Smooth muscle cell (in vitro differentiated cells): ENCODE results near the gene MEF2A. TPM values are rescaled to one million over a fixed set of nuclear protein-coding genes. Genes with fewer than 3 reads are reported as not detected.

Experiments
- DNase-seq: peaks from one replicate; lab custom pipeline; 2025; ENCODE audit not compliant: unreplicated experiment; lab: John Stamatoyannopoulos, UW
- H2AFZ ChIP-seq: fragments of 200-600 bp; sonication (generic); 2 replicates; pipeline ENCODE4 v1.6.0; 2016; ENCODE audit warnings: antibody characterized with exemption, low read depth, mild to moderate bottlenecking
- H3F3A ChIP-seq: fragments of 200-600 bp; sonication (generic); 2 replicates; pipeline ENCODE4 v1.6.0; 2017; ENCODE audit warnings: antibody characterized with exemption, low read depth
- H3K27ac ChIP-seq: fragments of 200-600 bp; sonication (generic); 2 replicates; pipeline ENCODE4 v1.5.1; 2016; ENCODE audit warnings: low read depth, mild to moderate bottlenecking
- H3K27me3 ChIP-seq: fragments of 200-600 bp; sonication (generic); 2 replicates; pipeline ENCODE4 v1.6.1; 2016; ENCODE audit warnings: low read depth, mild to moderate bottlenecking
- H3K36me3 ChIP-seq: fragments of 200-600 bp; sonication (generic); 2 replicates; pipeline ENCODE4 v1.5.1; 2016; ENCODE audit warnings: low read depth
- H3K4me1 ChIP-seq: fragments of 200-600 bp; sonication (generic); 2 replicates; pipeline ENCODE4 v1.5.1; 2016; ENCODE audit warnings: low read depth
- H3K4me2 ChIP-seq: fragments of 200-600 bp; sonication (generic); 2 replicates; pipeline ENCODE4 v1.6.0; 2016; ENCODE audit warnings: mild to moderate bottlenecking
- H3K4me3 ChIP-seq: fragments of 200-600 bp; sonication (generic); 2 replicates; pipeline ENCODE4 v1.5.1; 2016; ENCODE audit warnings: mild to moderate bottlenecking
- H3K79me2 ChIP-seq: fragments of 200-600 bp; sonication (generic); 2 replicates; pipeline ENCODE4 v1.6.0; 2016; ENCODE audit warnings: low read depth, mild to moderate bottlenecking
- H3K9ac ChIP-seq: fragments of 200-600 bp; sonication (generic); 2 replicates; pipeline ENCODE4 v1.6.0; 2016; ENCODE audit warnings: low read depth
- H3K9me3 ChIP-seq: fragments of 200-600 bp; sonication (generic); replicated peaks from 2 replicates; pipeline ENCODE4 v1.5.1; 2016; ENCODE audit warnings: low read depth
- H4K20me1 ChIP-seq: fragments of 200-600 bp; sonication (generic); 2 replicates; pipeline ENCODE4 v1.6.0; 2016; ENCODE audit warnings: low read depth
- CTCF ChIP-seq: fragments of 200-600 bp; sonication (generic); IDR thresholded peaks from 2 replicates; pipeline ENCODE4 v1.5.1; 2017; ENCODE audit warnings: borderline replicate concordance, mild to moderate bottlenecking, antibody characterized with exemption; ENCODE audit not compliant: insufficient read depth, poor library complexity, severe bottlenecking
- WGBS: methylation state at CpG from one replicate; pipeline ENCODE4 v1.1.7; 2016; ENCODE audit warnings: low lambda C conversion rate; 5-methylcytosine and 5-hydroxymethylcytosine counted together
- polyA plus RNA-seq: library from polyadenylated mRNA; unstranded; fragments of >200 nt; fragmentation: Nextera tagmentation; extraction: Ambion mirVana; gene quantifications from 2 replicates; pipeline ENCODE4 v1.2.1, GENCODE V29; 2016
- total RNA-seq: library from RNA; depleted of rRNA; stranded (reverse); fragments of >200 nt; gene quantifications from 2 replicates; pipeline ENCODE4 v1.2.3, GENCODE V29; 2014

Gene MEF2A
- total and polyA plus RNA-seq, 2 experiments from 2014 or later: 12.3 to 75.8 TPM

- no peaks in the 10 kb centered on the region for H3K36me3 ChIP-seq
- no peak overlapping the region for H3K4me2 ChIP-seq
- peaks cover 3% of the 10 kb centered on the region for H3F3A ChIP-seq
- no peak overlapping the region for H2AFZ ChIP-seq
- H3K4me3 ChIP-seq: no peak overlapping the region
- TF ChIP-seq CTCF: no peak
- 66% methylated on average over 1 of the region's 1 CpG for WGBS
- no peaks in the 10 kb centered on the region for H3K79me2 ChIP-seq
- no peak for DNase-seq
- H3K4me1 ChIP-seq: no peaks in the 10 kb centered on the region
- H3K9me3 ChIP-seq: no peaks in the 10 kb centered on the region
- no peak overlapping the region for H3K27ac ChIP-seq
- no peak overlapping the region for H3K9ac ChIP-seq
- no peaks in the 10 kb centered on the region for H4K20me1 ChIP-seq
- peaks cover 5% of the 10 kb centered on the region for H3K27me3 ChIP-seq
These were observed 27.5 kb upstream of the MEF2A start for GRCh38 chr15:99538261-99538660.

- no peak overlapping the region for H3K4me2 ChIP-seq
- no peak overlapping the region for H3K4me3 ChIP-seq
- no peaks in the 10 kb centered on the region for H3K79me2 ChIP-seq
- TF ChIP-seq CTCF: no peak
- no peak for DNase-seq
- no peaks in the 10 kb centered on the region for H3K36me3 ChIP-seq
- no peak overlapping the region for H3K27ac ChIP-seq
- H3K9me3 ChIP-seq: no peaks in the 10 kb centered on the region
- H3F3A ChIP-seq: no peaks in the 10 kb centered on the region
- peaks cover 5% of the 10 kb centered on the region for H3K27me3 ChIP-seq
- no peaks in the 10 kb centered on the region for H4K20me1 ChIP-seq
- no peaks in the 10 kb centered on the region for H3K4me1 ChIP-seq
- H2AFZ ChIP-seq: no peak overlapping the region
- H3K9ac ChIP-seq: no peak overlapping the region
These were observed 23.0 kb upstream of the MEF2A start for GRCh38 chr15:99542828-99543227.

- Histone ChIP-seq H3K9ac (no peak overlapping the region), H2AFZ (no peak overlapping the region), H3K27ac (no peak overlapping the region), H3F3A (no peaks in the 10 kb centered on the region), H3K9me3 (no peaks in the 10 kb centered on the region), H3K79me2 (no peaks in the 10 kb centered on the region), H3K4me1 (no peaks in the 10 kb centered on the region), H3K27me3 (peaks cover under 1% of the 10 kb centered on the region), H3K36me3 (no peaks in the 10 kb centered on the region), H4K20me1 (no peaks in the 10 kb centered on the region), H3K4me3 (no peak overlapping the region), H3K4me2 (no peak overlapping the region)
- no peak for DNase-seq
- no peak for TF ChIP-seq CTCF
These were observed 20.2 kb upstream of the MEF2A start for GRCh38 chr15:99545605-99546004.

- Histone ChIP-seq H4K20me1 (no peaks in the 10 kb centered on the region), H3K9me3 (no peaks in the 10 kb centered on the region), H2AFZ (no peak overlapping the region), H3K4me1 (no peaks in the 10 kb centered on the region), H3K27me3 (no peaks in the 10 kb centered on the region), H3K4me2 (no peak overlapping the region), H3K4me3 (no peak overlapping the region), H3F3A (no peaks in the 10 kb centered on the region), H3K27ac (no peak overlapping the region), H3K79me2 (no peaks in the 10 kb centered on the region), H3K36me3 (no peaks in the 10 kb centered on the region), H3K9ac (no peak overlapping the region)
- no peak for DNase-seq
- TF ChIP-seq CTCF: no peak
- 87% methylated on average over 4 of the region's 4 CpGs for WGBS
These were observed 19.2 kb upstream of the MEF2A start for GRCh38 chr15:99546441-99547100.
